ENCODE measurements around the gene GJB3. TPM values are rescaled to one million over a fixed set of nuclear protein-coding genes. Genes with fewer than 3 reads are reported as not detected.

Gene GJB3
- total and polyA plus RNA-seq, 2 of the 13 experiments (the other 11 are each of a cell fraction or from before 2014, with no cell fraction given), result not detected

- ChIA-PET POLR2A (no interaction called here), CTCF (ENCODE audit: low intra/inter-chr PET ratio, low total read pairs) (no interaction called here)
- TF ChIP-seq ZSCAN30 (CRISPR knock-in tag; IDR thresholded peaks at IDR 0.05), result no peak
- TF ChIP-seq ZKSCAN1 (IDR thresholded peaks at IDR 0.05; ENCODE audit: low read length), result no peak
- TF ChIP-seq PAX8 (CRISPR knock-in tag; IDR thresholded peaks at IDR 0.05; ENCODE audit: borderline replicate concordance), result no peak
- TF ChIP-seq ZBTB39 (CRISPR knock-in tag; IDR thresholded peaks at IDR 0.05), result no peak
- TF ChIP-seq ZNF556 (CRISPR knock-in tag; IDR thresholded peaks at IDR 0.05; ENCODE audit: borderline replicate concordance), result no peak
- no peak for TF ChIP-seq ZNF574 (CRISPR knock-in tag; IDR thresholded peaks at IDR 0.05)
- Histone ChIP-seq H3K9me3 (ENCODE audit: low read length) (no peaks in the 10 kb centered on the region), H3K79me2 (ENCODE audit: insufficient read depth, low read length) (no peaks in the 10 kb centered on the region), H3K27ac (ENCODE audit: extremely low read length, insufficient read depth, low read length) (no peak overlapping the region), H3K9ac (ENCODE audit: insufficient read depth, low read depth, low read length) (no peak overlapping the region), H4K20me1 (ENCODE audit: insufficient read depth, low read length) (no peaks in the 10 kb centered on the region), H3K4me1 (ENCODE audit: insufficient read depth, low read length) (no peaks in the 10 kb centered on the region), H3K4me3 (replicated peaks in 1 of 3; ENCODE audit: insufficient read depth in 1 of 3, low read depth in 2 of 3, low read length in 3 of 3) (no peak overlapping the region), H3K27me3 (ENCODE audit: control insufficient read depth in 1 of 2, insufficient read depth in 2 of 2, low read length in 2 of 2) (peaks cover 1 to 45% of the 10 kb centered on the region in 2 experiments; a peak in 4 of 5 replicates), H2AFZ (ENCODE audit: low read length) (no peak overlapping the region), H3K4me2 (ENCODE audit: low read depth, low read length) (no peak overlapping the region), H3K36me3 (replicated peaks in 1 of 2; ENCODE audit: control insufficient read depth in 1 of 2, insufficient read depth in 2 of 2, low read length in 2 of 2) (no peaks in the 10 kb centered on the region)
- no peak for FAIRE-seq
- BruUV-seq (replicated peaks), result no TSS peak
- WGBS (ENCODE audit: low lambda C conversion rate), result 0% methylated on average over 1 of the region's 12 CpGs
- intact Hi-C loops (cut with micrococcal nuclease; ENCODE audit: unreplicated experiment) (no loop called here), in situ Hi-C loops (cut with HindIII; ENCODE audit: extremely low pct_ligation_motif_present, low pct_unique_long_range_greater_than_20kb) (no loop called here)
- DNase-seq (ENCODE audit: low spot score), result no peak
- no peak for ATAC-seq
These were observed 13.8 kb downstream of the GJB3 start for GRCh38 chr1:34794790-34795180.
